HG03354 (cell line): Measurements from ENCODE around the gene TRIM28.

Experiments used
- ATAC-seq: cut with Tn5 transposase; IDR thresholded peaks from one replicate; pipeline ENCODE4 v1.9.1; 2021; ENCODE audit warnings: mild to moderate bottlenecking; ENCODE audit not compliant: unreplicated experiment, poor library complexity, severe bottlenecking

Gene TRIM28

GRCh38 chr19:58558623-58559274, 14.9 kb downstream of the TRIM28 start:
- peak; percentile 59 for ATAC-seq

DNA sequence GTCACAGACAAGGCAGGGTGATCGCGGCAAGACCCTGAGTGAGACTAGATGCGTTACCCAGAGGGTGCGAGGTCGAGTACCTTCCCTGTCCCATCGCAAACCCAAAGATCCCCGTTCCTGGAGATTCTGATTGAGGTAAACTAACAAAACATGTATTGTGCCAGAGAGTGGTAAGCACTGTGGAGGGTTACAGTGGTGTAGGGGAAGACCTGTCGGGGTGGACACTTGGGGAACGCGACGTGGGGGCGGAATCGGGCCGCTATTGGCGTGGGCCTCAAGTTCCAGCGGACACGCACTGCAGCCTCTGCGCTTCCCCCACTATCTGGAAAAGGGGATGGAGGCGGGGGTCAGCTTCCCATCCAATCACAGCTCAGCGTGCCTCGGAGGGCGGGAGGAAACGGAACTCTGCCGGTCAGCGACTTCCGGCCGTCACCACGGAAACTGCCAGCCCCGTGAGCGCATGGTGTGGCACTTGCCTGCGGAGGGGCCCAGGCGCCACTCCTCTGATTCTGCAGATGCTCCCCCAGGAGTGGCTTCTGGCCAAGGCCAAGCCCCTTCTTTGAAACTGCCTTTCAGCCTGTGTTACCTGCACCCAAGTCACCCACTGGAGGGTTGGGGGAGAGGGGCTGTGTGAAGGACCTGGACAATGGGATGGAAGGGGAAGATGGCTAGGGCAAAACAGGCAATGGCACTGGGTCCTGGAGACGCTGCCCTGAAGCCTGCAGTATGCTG, 15.6 kb downstream of the TRIM28 start:
- ATAC-seq = peak; percentile 21

GRCh38 chr19:58560007-58560887, 16.4 kb downstream of the TRIM28 start:
- no peak for ATAC-seq

DNA sequence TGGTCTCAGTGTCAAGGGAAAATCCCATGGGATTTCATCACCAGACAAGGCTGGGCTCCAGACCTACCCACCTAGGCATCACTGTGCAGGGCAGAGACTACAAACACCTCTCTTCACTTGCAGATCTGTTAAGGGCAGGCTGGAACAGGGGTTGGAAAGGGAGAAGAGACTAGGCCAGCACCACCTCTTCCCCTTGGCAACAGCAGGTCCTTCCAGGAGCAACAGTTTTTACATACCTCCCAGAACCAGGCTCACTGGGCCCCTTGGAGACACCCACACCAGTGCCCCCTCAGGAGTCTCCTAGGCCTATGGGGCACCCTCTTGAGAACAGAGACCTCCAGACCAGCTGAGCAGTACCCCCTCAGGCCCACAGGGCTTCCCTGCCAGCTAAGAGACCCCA, 17.1 kb downstream of the TRIM28 start:
- no peak for ATAC-seq

DNA sequence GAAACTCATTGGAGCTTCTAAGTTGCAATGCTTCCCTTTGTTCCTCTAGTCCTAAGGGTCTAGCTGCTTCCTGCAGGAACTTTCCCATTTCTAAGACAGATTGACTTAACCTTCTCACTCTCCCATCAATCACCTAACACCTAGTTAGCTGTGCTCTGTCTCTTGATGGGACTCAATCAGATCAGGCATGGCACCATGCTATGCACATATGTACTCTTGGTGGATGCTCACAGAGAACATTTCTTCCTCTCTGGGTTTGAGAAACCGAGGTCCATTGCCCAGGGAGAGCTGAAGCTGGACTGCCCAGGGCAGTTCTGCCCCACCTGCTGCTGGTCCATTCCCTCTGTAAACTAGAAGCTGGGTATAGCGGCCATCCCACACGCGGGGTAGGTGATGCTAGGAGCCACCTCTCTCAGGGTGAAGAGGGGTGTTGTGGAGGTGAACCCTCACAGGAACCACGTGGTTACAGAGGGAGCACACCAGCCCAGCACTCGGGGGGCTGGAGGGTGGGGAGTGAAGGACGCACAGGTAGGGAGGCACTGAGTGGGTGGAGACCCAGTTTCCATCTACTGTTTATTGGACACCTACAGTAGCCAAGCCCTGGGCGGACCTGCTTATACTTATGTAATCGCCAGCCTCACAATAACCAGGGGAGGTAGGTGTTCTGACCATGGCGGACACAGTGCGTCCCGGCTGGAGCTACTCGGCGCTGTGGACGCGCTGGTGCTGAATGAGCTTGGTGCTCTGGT, 17.7 kb downstream of the TRIM28 start:
- no peak for ATAC-seq

DNA sequence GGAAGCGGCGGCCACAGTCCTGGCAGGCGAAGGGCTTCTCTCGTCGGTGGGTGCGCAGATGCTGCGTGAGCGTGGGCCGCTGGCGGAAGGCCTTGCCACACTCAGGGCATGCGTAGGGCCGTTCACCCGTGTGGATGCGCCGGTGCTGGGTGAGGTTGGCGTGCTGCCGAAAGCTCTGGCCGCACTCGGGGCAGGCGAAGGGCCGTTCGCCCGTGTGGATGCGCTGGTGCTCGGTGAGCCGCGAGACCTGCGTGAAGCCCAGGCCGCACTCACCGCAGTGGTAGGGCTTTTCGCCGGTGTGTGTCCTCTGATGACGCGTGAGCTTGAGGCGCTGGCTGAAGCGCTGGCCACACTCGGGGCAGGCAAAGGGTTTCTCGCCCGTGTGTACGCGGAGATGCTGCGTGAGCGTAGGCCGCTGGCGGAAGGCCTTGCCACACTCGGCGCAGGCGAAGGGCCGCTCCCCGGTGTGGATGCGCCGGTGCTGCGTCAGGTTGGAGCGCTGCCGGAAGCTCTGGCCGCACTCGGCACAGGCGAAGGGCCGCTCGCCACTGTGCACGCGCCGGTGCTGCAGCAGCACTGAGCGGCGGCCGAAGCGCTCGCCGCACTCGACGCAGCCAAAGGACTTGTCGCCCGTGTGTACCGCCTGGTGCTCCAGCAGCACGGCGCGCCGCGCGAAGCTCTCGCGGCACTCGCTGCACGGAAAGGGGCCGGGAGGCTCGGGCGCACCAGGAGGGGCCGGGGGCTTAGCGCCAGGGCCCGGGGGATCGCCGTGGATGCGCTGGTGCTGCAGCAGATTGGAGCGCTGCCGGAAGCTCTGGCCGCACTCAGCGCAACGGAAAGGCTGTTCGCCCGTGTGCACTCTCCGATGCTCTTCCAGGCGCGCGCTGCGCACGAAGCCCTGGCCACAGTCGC, 18.5 kb downstream of the TRIM28 start:
- ATAC-seq = no peak

DNA sequence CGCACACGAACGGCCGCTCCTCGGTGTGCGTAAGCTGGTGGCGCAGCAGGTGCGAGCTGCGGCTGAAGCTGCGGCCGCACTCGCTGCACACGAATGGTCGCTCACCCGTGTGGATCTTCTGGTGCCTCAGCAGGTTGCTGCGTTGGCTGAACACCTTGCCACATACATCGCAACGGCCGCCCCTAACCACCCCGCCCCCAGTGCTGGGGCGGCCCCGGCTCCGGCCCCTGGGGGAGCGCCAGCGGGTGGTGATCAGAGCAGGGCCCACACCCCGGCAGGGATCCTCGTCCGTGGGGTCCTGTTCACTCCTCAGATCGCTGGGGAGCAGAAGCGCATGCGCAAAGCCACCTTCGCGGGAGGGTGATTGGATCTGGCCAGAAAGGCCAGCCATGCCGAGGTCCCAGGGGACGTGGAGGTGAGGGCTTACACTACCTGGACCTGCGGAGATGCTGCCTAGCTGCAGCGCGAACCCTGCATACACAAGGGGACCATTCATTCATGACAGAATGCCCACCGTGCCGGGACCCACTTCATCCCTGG, 19.2 kb downstream of the TRIM28 start:
- no peak for ATAC-seq

DNA sequence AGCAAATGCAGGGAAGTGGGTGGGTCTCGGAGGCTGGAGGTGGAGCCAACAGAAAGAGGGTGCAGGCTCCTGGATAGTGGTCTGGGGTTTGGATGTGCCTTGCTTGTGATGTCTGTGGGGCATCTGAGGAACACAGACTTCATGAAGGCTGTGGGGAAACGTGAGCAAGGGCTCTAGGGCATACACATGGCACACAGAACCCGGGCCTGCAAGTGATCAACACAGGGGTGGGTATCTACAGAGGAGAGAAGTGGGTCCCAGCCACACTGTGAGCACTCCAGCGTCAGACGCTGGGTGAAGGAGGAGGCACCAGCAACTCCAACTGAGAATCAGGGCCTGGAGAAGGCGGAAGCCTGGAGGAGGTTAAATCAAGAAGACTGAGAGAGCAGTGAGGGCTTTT, 20.0 kb downstream of the TRIM28 start:
- ATAC-seq = no peak

GRCh38 chr19:58566989-58567388, 23.1 kb downstream of the TRIM28 start:
- ATAC-seq = no peak

GRCh38 chr19:58568453-58569130, 24.7 kb downstream of the TRIM28 start:
- ATAC-seq = no peak

DNA sequence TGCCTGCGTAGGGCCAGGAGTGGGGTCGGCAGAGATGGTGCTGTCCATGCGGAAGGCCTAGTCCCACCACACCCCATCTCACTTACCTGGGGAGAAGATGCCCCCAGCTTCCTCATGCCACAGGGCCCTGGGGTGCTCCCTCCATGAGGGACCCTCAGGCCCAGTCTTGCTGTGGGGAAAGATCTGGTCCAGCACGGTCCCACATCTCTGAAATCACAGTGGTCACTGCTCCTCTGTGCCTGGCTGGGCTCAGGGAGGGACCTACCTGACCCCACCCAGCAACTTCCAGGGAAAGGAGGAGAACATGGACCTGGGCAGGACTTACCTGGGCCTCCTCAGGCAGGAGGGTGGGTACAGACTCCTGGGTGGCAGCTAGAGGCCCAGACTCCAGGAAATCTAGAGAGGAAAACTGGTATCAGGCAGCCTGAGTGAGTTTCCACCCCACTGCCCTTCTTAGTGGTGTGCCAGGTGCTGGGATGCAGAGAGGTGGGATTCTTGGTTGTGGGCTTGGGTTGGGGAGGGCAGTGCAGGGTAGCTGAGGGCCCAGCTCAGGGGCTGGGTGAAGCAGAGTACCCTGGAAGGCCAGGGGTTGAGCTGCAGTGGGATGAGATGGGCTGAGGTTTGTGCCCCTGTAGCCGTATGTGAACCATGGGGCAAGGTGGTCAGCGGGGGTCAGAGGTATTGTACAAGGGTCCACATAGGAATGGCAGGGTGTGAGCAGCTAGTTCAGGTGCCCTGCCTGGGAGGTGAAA, 25.5 kb downstream of the TRIM28 start:
- no peak for ATAC-seq

DNA sequence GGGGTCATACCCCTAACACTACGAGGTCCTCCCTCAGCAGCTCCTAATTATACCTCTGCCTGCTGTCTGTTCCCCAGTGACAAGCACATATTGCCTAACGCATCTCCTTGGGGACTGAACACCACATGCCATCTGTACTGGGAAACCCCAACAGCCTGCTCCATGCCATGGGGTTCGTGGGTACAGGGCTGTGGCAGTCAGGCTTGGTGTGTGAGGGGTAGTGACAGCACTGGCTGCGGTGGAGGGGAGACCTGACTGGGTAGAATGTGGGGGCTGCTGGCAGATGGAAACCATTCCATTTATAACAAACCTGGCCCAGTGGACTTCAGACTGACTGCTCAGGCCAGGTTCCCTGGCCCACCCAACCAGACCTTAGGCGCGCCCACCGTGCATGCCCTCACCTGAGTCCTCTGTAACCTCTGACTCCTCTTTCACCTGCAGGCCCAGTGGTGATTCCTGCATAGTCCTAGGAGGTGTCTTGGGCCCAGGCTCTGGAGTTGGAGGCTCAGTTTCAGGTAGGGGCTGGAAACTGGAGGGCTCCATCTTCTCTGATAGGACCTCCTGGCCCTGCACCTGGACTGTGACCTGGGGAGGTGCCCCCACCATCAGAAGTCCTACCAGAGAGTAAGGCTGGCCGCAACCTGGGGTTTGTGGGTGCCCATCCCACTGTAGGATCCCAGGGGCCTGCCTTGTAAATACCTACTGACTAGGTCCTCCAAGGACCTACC, 26.2 kb downstream of the TRIM28 start:
- no peak for ATAC-seq

DNA sequence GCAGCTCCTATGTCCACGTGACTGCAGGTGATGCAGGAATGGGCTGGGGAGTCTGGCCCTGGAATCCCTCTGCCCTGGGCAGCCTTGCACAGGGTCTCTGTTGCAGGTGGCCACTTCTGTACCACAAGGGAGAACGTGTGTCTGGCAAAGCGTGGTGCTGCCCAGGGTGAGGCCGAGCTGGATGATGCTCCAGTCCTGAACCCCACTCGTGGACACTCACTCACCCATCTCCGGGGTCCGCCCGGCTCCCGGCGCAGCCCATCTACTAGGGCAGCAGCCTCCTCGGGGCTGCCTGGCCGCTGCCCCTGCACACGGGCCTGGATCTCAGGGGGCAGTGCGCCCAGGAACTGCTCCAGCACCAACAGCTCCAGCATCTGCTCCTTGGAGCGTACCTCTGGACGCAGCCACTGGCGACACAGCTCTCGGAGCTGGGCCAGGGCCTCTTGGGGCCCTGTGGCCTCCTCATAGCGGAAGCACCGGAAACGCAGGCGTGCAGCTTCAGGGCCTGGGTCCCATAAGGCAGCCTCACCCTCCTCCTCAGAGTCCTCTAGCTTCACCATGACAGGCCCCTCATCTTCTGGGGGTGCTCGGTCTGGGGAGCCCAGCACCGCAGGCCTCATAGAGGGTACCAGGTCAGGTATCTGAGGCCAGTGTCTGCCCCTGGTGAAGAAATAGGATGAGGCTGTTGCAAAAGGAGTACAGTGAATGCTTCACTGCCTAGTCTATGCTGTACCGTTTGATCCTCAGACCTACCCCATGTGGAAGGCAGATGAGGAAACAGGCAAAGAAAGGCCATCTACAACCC, 27.1 kb downstream of the TRIM28 start:
- no peak for ATAC-seq

GRCh38 chr19:58571575-58571947, 27.7 kb downstream of the TRIM28 start:
- no peak for ATAC-seq

- ATAC-seq = no peak
Observed at GRCh38 chr19:58572026-58572817, 28.4 kb downstream of the TRIM28 start.
